SKM-1 treated with dmso at 0.1 percent for 144 hours (cell line): ENCODE measurements around the gene EVI5L.
"Not testable (repeated sequence)": the region's sequence is repeated elsewhere in the genome, so short reads cannot be mapped to it uniquely, and the experiment has no call there.

Experiments
- DNase-seq: peaks from one replicate; lab custom pipeline; 2025; ENCODE audit not compliant: unreplicated experiment; lab: John Stamatoyannopoulos, UW

EVI5L gene

DNA sequence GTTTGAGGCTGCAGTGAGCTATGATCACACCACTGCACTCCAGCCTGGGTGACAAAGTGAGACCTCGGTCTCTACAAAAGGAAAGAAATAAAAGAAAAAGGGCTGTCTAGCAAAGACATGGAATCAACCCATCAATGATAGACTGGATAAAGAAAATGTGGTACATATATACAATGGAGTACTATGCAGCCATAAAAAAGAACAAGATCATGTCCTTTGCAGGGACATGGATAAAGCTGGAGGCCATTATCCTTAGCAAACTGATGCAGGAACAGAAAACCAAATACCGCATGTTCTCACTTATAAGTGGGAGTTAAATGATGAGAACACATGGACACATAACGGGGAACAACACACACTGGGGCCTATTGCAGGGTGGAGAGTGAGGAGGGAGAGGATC, 14.0 kb upstream of the EVI5L start:
- DNase-seq: not testable (repeated sequence)

GRCh38 chr19:7817801-7818200, 12.2 kb upstream of the EVI5L start:
- DNase-seq: peak; percentile 48

DNA sequence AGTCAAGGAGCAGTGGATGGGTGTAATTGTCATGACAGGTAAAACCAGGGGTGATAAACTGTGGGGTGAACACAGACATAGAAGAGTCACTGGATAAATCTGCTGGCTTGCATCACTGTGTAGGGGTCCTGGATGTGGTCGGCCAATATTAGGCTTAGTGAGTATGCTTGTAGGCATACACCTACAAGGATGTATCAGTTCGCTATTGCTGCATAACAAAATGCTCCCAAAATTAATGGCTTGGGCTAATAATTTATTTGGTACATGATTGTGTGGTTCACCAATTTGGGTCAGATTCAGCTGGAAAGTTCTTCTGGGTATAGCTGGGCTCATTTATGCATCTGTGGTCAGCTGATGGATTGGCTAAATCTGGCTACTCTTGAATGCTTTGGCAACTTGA, 11.2 kb upstream of the EVI5L start:
- DNase-seq: no peak

DNA sequence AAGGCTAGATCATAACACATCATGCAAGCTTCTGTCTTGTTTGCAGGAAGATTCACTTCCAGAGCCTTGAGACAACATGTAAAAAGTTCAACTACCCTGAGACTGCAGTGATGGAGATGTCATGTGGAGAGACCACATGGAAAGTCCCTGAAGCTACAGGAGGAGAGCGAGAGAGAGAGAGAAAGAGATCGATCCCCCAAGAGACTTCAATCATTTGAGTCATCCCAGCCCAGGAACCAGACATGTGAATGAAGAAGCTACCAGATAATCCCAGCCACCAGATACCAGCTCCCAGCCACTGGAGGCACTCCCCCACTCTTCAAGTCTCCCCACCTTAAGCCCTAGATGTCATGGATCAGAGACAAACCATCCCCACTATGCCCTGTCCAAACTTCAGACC, 10.7 kb upstream of the EVI5L start:
- DNase-seq: no peak

DNA sequence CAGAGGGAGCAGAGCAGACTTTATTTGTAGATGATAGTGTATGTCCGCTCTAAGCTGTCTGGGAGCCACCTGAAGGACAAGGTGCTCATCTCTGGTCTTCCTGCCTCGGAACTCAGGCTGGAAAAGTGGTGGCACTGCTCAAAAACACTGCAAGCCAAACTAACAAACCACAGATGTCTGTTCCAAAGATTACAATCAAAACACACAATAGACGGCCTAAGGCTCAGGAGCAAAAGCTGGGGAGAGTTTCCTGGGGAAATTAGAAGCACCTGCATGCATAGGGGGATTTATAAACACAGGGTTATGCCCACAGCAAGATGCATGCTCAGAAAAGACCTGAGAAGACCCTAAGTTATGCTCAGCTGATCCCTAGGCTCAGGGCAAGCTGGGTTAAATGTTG, 9.4 kb upstream of the EVI5L start:
- no peak for DNase-seq

GRCh38 chr19:7822910-7823515, 7.0 kb upstream of the EVI5L start:
- no peak for DNase-seq

- DNase-seq: no peak
Observed at GRCh38 chr19:7823686-7824301, 6.2 kb upstream of the EVI5L start.

GRCh38 chr19:7829166-7829520, 875 bp upstream of the EVI5L start:
- no peak for DNase-seq

DNA sequence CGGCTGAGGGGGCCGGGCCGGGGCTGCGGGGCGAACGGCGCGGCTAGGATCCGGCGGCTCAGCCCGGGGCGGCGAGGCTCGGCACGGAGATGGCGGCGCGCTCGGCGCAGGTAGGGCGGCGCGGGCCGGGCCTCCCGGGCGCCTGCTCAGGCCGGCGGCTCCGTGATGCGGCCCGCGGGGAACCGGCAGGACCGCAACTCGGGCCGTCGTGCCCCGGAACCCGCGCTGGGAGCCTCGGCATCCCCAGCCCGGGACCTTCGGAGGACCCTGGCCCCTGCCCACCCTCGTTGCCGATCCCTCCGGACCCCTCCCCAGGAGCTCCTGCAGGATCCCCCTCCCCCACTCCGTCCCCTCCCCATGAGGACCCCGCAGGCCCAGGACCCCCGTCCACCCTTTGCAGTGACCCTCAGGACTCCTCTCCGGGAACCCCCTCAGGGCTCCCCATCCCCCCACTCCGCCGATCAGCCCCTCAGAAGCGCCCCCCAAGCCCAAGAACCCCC, 304 bp downstream of the EVI5L start:
- DNase-seq: no peak

DNA sequence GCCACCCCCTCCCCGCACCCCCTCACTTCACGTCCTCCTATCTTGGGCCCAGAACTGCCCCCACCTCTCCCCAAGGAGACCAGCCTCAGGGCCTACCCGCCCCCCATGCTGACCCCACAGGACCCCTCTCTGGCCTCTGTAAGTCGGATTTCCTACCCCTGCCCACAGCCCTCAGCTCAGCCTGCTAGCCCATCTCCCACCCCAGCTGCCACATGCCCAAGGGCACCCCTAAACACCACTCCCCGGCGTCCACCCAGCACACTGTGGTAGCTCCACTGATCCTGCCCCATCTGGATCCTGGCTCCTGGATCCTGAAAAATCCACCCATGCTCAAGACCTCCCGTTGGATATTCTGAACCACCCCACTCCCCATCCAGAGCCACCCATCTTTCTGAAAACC, 805 bp downstream of the EVI5L start:
- no peak for DNase-seq

GRCh38 chr19:7831452-7831851, 1.4 kb downstream of the EVI5L start:
- no peak for DNase-seq

- DNase-seq: no peak
Observed at GRCh38 chr19:7832009-7832408, 2.0 kb downstream of the EVI5L start.

DNA sequence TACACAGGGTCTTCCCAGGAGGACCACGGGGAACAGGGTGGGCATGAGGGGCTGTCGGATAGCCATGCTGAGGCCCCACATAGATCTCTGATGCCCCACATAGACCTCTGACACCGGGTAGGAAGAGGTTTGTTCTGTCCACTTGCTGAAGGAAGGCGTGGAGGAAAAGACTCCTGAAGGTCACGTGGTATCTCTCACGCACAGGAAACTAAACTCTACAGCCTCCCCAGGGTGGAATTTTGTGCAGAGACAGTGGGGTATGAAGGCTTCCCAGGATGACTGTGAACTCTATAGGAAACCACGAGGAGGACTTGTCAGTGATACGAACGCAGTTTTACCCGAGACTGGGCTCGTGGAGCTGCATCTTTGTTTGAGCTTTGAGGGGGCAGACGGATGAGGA, 2.8 kb downstream of the EVI5L start:
- no peak for DNase-seq

DNA sequence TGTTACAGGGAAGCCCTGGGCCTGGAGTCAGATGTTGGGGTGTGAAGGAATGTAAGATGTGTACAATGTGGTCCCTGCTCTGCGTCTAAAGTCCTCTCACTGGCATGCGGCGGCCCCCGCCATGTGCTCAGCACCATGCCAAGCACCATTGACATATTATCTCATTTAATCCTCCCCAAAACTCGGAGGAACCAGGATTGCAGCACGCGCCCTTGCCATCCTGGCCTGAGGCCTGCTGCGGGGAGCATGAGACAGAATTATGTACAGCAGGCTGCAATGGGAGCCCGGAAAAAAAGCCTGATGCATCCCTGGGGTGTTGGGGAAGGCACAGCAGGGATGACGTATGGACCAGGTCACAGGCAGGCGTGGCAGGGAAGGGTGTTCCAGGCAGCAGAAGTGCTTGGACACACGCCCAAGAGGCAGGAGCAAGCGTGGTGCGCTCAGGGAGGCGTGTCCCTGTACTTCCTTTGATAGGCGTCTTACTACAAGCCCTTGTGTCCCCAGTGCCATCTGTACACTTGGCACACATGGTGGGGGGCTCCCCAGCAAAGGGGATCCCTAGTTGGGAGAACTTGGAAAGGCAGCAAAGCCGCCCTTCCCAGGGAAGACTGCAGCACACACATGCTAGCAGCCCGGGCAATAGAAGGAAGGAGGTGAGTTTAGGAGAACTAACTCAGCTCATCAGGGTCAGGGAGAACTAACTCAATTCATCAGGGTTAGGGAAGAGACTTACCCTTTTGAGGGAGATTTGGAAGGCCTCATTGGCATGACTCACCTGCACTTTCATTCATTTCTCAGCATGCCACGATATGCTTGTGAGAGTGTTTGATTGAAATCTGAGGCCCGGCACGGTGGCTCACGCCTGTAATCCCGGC, 3.4 kb downstream of the EVI5L start:
- no peak for DNase-seq

- no peak for DNase-seq
Observed at GRCh38 chr19:7839476-7839875, 9.5 kb downstream of the EVI5L start.

GRCh38 chr19:7840629-7841028, 10.6 kb downstream of the EVI5L start:
- DNase-seq: no peak

DNA sequence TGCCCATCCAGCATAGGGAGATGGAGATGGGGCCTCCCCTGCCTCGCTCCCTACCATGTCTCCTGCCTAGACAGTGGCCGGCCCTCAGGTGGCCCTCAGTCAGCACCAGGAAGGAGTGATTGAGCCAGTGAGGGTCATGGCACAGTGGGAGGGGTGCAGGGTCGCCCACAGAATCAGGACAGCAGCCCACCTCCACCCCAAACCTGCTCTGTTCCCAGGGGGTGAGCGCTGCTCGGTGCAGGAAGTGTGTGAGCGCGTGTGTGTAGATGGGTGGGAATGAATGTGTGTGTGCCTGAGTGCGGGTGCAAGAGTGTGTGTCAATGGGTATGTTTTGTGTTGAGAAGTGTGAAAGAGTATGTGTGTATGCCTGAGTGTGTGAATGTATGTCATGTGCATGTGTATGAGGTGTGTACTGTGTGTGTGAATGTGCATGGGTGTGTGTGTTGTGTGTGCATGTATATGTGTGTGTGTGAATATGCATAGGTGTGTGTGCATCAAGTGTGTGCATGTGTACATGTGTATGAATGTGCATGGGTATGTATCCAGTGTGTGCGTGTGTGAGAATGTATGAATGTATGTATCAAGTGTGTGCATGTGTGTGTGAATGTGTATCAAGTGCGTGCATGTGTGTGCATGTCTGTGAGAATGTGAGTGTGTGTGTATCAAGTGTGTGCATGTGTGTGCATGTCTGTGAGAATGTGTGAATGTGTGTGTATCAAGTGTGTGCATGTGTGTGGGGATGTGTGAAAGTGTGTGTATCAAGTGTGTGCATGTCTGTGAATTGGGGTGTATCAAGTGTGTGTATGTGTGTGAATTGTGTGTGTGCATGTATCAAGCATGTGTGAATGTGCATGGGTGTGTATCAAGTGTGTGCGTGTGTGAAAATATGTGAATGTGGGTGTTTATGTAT, 12.0 kb downstream of the EVI5L start:
- DNase-seq: no peak

GRCh38 chr19:7842661-7843294, 12.8 kb downstream of the EVI5L start:
- DNase-seq: no peak

GRCh38 chr19:7843521-7843920, 13.5 kb downstream of the EVI5L start:
- DNase-seq: no peak

GRCh38 chr19:7844405-7844804, 14.4 kb downstream of the EVI5L start:
- DNase-seq: no peak

DNA sequence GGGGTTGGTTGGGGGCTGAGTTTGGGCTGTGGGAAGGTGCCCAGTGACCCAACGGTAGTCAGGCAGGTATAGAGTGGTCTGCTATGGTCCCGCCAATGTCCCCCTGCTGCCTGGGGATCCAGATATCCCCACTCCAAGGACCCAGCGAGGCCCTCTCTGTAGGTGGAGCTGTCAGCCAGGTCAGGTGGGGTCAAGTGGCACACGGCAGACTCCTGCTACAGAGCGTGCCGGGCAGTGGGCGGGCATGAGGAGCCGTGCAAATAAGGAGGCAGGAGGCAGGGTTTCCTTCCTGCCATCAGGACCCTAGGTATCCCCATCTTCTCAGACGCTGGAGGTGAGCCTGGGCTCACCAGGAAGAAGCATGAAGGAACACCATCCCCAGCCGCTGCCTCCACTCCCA, 14.9 kb downstream of the EVI5L start:
- no peak for DNase-seq
